Neuron (in vitro differentiated cells): ENCODE data around the gene SSR4.
"Not testable (repeated sequence)": the region's sequence is repeated elsewhere in the genome, so short reads cannot be mapped to it uniquely, and the experiment has no call there.

Experiments
- H2AFZ ChIP-seq: one replicate; pipeline ENCODE4 v1.6.1; 2013; ENCODE audit warnings: low read depth, mild to moderate bottlenecking, inconsistent platforms, low read length, moderate library complexity
- H3K27me3 ChIP-seq: one replicate; pipeline ENCODE4 v1.6.1; 2013; ENCODE audit warnings: low read length; ENCODE audit not compliant: insufficient read depth
- H3K36me3 ChIP-seq: one replicate; pipeline ENCODE4 v1.6.1; 2013; ENCODE audit warnings: low read length; ENCODE audit not compliant: insufficient read depth
- H3K4me1 ChIP-seq: one replicate; pipeline ENCODE4 v1.6.1; 2013; ENCODE audit warnings: low read length; ENCODE audit not compliant: insufficient read depth
- H3K4me3 ChIP-seq: 2 replicates; pipeline ENCODE4 v1.5.1; 2013; ENCODE audit warnings: mild to moderate bottlenecking, low read length, moderate library complexity
- H3K9me3 ChIP-seq: one replicate; pipeline ENCODE4 v1.6.1; 2013; ENCODE audit warnings: low read length

SSR4 gene

DNA sequence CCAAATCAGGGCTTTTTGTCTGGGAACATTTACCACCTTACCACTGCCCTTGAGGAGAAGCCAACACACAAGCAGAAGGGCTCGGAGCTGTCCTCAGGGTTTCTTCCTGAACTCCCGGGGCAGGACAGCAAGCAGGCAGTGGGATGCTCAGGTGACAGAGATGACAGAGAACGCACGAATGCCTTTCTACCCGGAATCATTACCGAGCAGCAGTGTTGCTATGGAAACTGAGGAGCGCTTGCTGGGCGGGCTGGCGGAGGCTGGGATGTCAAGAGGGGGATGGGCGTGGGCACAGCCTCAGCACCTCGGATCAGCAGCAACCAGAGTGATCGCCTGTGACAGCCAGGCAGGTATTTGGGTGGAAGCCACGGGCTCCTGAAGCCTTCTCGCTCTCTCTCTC, 17.8 kb downstream of the SSR4 start:
- Histone ChIP-seq H3K4me1 (peaks cover 9% of the 10 kb centered on the region), H3K36me3 (peaks cover 4% of the 10 kb centered on the region), H3K27me3 (no peaks in the 10 kb centered on the region), H3K9me3 (peaks cover 4% of the 10 kb centered on the region), H3K4me3 (no peak overlapping the region), H2AFZ (no peak overlapping the region)

DNA sequence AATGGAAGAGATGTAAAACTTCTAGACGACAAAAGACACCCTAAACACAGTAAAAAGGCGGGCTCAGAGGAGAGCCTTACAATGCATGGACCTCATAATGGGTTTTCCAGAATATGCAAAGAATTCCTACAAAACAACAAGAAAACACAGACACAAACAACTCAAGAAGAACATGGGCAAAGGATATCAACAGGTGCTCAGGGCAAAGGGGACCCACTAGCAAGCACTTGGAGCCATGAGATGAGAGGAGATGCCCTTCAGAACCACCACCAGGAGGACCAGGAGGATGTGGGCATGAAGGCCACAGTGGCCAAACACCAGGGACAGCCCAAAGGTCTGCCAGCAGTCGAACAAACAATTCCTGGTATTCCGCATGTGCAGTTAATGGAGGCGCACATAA, 18.7 kb downstream of the SSR4 start:
- H3K4me1 ChIP-seq, result peaks cover 12% of the 10 kb centered on the region
- no peak overlapping the region for H3K4me3 ChIP-seq
- H3K9me3 ChIP-seq, result peaks cover 4% of the 10 kb centered on the region
- H3K27me3 ChIP-seq, result no peaks in the 10 kb centered on the region
- peaks cover 4% of the 10 kb centered on the region for H3K36me3 ChIP-seq
- H2AFZ ChIP-seq, result no peak overlapping the region

DNA sequence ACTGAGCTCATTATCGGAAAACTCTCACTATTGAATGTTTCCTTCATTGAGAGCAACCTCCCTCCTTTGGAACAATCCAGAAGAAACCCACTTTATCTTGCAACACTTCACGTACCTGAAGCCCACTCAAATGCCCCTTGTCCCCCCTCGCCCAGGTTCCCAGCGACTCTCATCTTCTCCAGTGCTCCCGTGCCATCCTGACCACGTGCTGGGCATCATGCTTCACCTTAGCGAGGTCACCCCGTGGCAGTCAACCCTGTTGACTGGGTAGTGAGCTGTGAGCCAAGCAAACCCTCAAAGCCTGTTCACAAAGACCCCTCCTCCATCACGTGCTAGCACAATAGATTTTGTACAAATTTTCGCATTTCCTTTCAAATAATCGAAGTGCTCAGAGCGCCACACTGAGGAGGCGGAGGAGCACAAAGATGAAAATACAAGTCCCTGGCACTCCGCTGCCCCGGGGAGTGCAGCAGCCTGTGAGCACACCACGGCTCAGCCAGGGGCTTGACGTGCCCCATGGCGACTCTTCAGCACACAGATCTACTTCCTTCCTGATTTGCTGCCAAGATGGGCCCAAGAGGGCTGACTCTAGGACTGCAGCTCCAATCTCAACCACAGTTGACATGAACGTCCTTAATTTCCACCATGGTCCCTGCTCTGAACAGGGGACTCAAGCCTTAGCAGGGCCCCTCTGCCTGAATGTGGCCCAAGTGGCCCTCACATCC, 20.3 kb downstream of the SSR4 start:
- H3K4me3 ChIP-seq, result no peak overlapping the region
- peaks cover 2% of the 10 kb centered on the region for H3K9me3 ChIP-seq
- no peak overlapping the region for H2AFZ ChIP-seq
- H3K27me3 ChIP-seq, result no peaks in the 10 kb centered on the region
- H3K4me1 ChIP-seq, result peaks cover 12% of the 10 kb centered on the region
- no peaks in the 10 kb centered on the region for H3K36me3 ChIP-seq

- Histone ChIP-seq H3K9me3 (peaks cover 2% of the 10 kb centered on the region), H2AFZ (no peak overlapping the region), H3K36me3 (no peaks in the 10 kb centered on the region), H3K4me1 (peaks cover 12% of the 10 kb centered on the region), H3K4me3 (no peak overlapping the region), H3K27me3 (no peaks in the 10 kb centered on the region)
Measured at GRCh38 chrX:153816831-153817690, 22.6 kb downstream of the SSR4 start.

GRCh38 chrX:153818064-153818463, 23.6 kb downstream of the SSR4 start:
- not testable (repeated sequence) for H3K4me3 ChIP-seq, H3K27me3 ChIP-seq, H3K36me3 ChIP-seq, H2AFZ ChIP-seq, H3K4me1 ChIP-seq, H3K9me3 ChIP-seq

DNA sequence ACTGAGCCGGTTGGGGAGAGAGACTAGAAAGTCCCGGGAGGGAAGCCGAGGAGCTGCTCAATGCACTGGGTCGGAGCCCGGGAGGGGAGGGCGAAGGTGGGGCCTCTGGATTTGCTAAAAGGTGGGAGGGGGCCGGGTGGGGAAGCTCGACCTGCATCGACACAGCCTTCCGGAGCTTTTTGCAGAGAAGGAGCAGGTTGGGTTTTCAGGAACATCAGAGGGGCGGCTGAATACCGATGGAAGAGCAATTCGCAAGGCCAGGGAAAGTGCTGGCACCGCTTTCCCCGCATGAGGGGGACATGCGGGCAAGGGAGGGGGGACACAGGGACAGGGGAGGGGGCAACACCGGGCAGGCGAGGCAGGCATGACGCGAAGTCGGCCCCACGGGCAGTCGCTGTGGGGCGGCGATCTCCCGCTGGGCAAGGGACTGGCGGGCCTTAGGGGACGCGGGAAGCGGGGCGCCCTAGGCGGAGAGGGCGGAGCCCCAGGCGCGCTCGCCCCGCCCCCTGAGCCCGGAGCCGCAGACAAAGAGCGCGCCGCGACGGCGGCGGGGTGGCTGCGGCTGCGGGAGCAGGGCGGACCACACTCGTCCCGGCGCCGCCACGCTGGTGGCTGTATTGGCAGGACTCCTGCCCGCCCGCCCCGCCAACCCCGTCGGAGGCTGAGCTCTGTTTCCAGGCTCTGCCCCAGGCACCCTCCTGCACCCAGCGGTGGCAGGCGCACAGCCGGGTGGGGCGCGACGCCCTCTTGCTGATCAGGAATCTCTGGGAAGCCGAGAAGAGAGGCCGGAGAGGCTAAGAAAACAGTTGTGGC, 24.3 kb downstream of the SSR4 start:
- H3K4me1 ChIP-seq, result peaks cover 5% of the 10 kb centered on the region
- peaks cover 4% of the 10 kb centered on the region for H3K27me3 ChIP-seq
- H3K4me3 ChIP-seq, result no peak overlapping the region
- no peak overlapping the region for H2AFZ ChIP-seq
- H3K36me3 ChIP-seq, result no peaks in the 10 kb centered on the region
- no peaks in the 10 kb centered on the region for H3K9me3 ChIP-seq

DNA sequence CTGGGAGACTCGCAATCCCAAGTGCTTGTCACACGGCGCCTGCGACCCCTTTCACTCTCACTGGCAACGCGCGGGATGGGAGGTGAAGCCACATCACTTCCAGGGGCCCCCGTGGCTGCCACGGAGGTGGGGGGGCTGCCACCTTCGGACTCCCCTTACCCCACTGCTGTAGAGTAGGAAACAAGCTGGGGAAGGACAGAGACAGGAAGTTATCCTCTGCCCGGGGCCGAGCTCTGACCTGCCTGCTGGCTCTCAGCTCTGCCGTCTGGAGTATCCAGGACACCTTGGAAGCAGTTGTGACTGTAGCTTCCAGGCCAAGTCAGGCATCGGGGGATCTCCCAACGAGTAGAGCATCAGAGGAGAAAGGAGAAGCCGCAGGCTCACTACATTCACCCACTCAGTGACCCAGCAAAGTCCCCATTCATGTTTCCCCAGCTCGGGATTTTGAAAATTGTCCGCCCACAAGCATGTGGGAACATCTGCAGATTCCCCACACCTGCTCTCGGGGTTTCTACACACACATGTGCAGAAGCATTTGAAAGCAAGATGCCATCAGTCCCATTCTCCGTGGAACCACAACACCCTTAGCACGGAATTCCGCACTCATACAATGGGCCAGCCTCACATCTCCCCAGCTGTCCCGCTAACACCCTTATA, 25.0 kb downstream of the SSR4 start:
- Histone ChIP-seq H3K36me3 (no peaks in the 10 kb centered on the region), H3K9me3 (no peaks in the 10 kb centered on the region), H3K4me3 (no peak overlapping the region), H3K27me3 (peaks cover 4% of the 10 kb centered on the region), H3K4me1 (peaks cover 5% of the 10 kb centered on the region), H2AFZ (no peak overlapping the region)

DNA sequence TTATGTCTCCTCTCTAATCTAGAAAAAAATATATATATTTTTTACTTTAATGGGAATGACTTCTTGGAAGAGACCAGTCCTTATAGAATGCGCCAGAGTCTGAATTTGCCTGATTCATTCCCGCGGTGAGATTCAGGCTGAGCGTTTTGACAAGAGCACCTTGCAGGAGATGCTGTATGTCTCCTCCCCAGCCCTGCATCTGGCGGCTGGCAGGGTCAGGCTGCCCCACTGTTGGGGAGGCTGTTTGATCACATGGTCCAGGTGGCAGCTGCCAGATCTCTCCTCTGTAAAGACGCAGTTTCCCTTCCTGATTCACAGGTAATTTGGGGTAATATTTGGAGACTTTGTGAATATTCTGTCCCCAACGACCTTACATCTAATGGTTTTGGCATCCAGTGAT, 26.1 kb downstream of the SSR4 start:
- peaks cover 5% of the 10 kb centered on the region for H3K4me1 ChIP-seq
- no peak overlapping the region for H3K4me3 ChIP-seq
- no peaks in the 10 kb centered on the region for H3K36me3 ChIP-seq
- no peak overlapping the region for H2AFZ ChIP-seq
- H3K9me3 ChIP-seq, result no peaks in the 10 kb centered on the region
- peaks cover 9% of the 10 kb centered on the region for H3K27me3 ChIP-seq

DNA sequence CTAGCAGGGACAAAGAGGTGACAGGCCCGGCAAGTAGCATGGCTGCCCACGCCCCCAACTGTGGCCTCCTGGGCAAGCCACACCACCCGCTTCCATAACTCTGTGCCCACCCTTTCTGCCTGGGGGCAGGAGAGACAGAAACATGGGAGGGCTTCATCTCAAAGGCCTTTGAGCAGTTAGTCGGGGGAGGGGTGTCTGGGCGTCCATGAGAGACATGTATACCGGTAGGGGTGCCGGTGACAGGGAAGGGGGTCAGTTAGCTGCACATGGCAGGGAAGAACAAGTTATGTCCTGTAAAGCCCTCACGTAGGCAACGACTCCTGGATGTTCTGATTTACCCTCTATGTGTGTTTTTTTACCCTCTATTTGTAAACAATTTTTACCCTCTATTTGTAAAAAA, 26.6 kb downstream of the SSR4 start:
- Histone ChIP-seq H3K27me3 (peaks cover 9% of the 10 kb centered on the region), H3K36me3 (no peaks in the 10 kb centered on the region), H3K4me1 (peaks cover 5% of the 10 kb centered on the region), H3K9me3 (no peaks in the 10 kb centered on the region), H3K4me3 (no peak overlapping the region), H2AFZ (no peak overlapping the region)

DNA sequence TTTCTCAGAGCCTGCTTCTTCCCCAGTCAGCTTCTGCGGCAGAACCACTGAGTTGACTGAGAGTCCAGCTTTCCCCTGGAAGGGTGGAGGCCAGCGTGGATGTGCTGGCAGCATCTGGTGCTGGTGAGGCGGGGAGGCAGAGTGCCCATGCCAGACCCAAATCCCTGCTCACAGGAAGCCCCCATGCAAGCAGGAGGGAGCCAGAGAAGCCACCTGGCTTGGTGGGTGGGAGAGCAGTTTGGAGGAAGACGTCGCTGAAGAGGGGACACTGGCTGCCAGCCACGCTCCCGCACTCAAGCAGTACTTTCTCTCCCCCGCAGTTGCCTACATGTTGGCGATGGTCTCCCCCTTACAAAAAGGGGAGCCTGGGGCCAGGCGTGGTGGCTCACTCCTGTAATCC, 29.9 kb downstream of the SSR4 start:
- H3K4me3 ChIP-seq, result no peak overlapping the region
- peaks cover 15% of the 10 kb centered on the region for H3K27me3 ChIP-seq
- H3K4me1 ChIP-seq, result peaks cover 3% of the 10 kb centered on the region
- H3K9me3 ChIP-seq, result no peaks in the 10 kb centered on the region
- H3K36me3 ChIP-seq, result no peaks in the 10 kb centered on the region
- H2AFZ ChIP-seq, result no peak overlapping the region

DNA sequence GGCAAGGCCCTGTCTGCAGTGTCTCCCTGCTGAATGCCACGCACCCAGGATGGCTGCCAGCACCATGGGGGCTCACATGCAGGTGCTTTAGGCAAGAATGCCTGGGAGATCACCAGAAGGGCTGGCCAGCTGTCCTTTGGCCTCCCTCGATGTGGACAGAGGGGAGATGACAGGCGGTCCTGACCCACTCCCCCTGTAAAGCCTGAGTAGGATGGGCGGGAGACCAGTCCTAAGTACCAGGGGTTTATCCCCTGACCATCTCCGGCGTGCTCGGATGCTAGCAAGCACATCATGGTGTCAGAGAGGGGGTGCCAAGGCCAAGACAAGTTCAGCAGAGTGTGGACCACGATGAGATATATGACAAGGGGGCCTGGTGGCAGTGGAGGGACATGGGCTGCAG, 30.6 kb downstream of the SSR4 start:
- H3K4me1 ChIP-seq, result peaks cover 3% of the 10 kb centered on the region
- peaks cover 15% of the 10 kb centered on the region for H3K27me3 ChIP-seq
- H3K4me3 ChIP-seq, result no peak overlapping the region
- no peak overlapping the region for H2AFZ ChIP-seq
- H3K9me3 ChIP-seq, result no peaks in the 10 kb centered on the region
- H3K36me3 ChIP-seq, result no peaks in the 10 kb centered on the region

GRCh38 chrX:153827016-153827415, 32.5 kb downstream of the SSR4 start:
- Histone ChIP-seq H3K4me3 (no peak overlapping the region), H3K9me3 (no peaks in the 10 kb centered on the region), H3K4me1 (peaks cover 9% of the 10 kb centered on the region), H3K36me3 (no peaks in the 10 kb centered on the region), H3K27me3 (peaks cover 15% of the 10 kb centered on the region), H2AFZ (no peak overlapping the region)
